ENCODE results near the gene ITGB2.

ITGB2 gene

GRCh38 chr21:44856131-44856530 lies 64.6 kb downstream of the ITGB2 start:
- no peak for TF ChIP-seq CTCF (conservative IDR thresholded peaks at IDR 0.05)
- H3K27ac ChIP-seq, result no peak overlapping the region

- no peak for TF ChIP-seq CTCF (conservative IDR thresholded peaks at IDR 0.05)
- no peak overlapping the region for H3K27ac ChIP-seq
Measured at GRCh38 chr21:44855572-44855971, 65.1 kb downstream of the ITGB2 start.

DNA sequence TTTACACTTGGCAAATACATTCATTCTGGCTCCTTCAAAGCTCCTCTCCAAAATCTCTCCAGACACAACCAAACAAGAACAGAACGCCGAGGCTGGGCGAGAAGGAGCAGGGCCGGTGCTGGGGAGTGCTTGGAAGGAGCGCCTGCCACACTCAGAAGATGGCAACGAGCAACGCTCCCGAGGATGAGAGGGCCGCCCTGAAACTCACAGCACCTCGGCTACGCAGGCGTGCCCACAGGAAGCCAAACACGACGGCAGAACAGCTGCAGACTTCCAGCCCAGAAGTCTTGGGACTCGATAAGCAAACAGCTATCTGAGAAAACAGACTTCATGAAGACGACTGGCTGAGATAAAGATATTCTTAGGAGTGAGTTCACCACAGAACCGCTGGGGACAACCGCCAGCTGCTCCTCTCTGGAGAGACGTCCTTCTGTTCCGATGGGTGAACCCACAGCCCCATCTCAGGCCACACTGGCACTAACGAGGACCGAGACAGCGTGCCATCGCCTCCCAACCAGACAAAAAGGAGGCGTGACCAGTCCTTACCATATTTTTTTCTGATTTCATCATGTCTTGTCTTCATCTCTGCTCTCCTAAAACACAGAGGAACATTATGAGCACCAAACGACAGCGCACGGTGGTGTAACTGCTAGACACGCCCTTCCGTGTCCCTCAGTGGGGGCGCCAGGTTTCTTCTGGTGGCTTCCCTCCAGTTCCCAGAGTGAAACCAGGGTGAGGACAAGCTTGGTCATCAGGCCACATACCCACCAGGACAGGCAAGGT lies 65.8 kb downstream of the ITGB2 start:
- no peak for TF ChIP-seq CTCF (conservative IDR thresholded peaks at IDR 0.05)
- no peak overlapping the region for H3K27ac ChIP-seq

GRCh38 chr21:44854391-44854663 lies 66.4 kb downstream of the ITGB2 start:
- H3K27ac ChIP-seq, result no peak overlapping the region
- TF ChIP-seq CTCF (conservative IDR thresholded peaks at IDR 0.05), result no peak

- H3K27ac ChIP-seq, result no peak overlapping the region
Measured at GRCh38 chr21:44853601-44854390, 66.9 kb downstream of the ITGB2 start.

DNA sequence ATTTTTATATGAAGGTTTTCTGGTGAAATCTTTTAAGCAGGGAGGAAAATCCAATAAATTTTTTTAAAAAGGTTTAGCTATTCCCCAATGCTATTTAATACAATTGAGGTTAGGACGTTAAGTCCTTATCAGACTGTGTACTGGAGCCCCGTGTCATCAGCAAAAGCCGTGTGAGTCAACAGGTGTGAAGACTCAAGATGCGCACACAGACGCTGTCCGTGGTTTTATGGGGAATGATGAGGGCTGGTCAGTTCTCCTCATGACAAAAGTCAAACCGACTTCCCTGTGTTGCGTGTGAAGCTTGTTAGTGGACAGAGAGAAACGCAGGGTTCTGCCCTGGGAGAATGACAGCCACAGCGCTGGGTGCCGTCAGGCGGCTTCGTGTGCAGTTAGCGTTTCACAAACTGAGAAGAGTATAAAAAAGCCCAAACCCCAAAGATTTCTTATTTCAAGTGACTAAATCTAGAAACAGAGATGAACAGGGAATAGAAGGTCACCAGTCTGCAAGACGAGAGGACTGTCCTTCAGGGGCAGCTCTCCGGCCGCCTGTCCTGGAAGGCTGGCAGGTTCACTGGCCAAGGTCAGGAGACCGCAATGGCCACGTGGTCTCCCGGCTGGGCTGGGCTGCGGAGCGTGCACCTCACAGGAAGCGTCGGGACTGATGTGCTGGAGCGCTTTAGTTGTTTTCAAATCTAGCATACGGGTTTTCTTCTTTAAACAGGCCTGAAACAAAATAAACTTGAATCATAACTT lies 69.6 kb downstream of the ITGB2 start:
- H3K27ac ChIP-seq, result no peak overlapping the region
- TF ChIP-seq CTCF (conservative IDR thresholded peaks at IDR 0.05), result no peak

More at GRCh38 chr21:44853601-44854390, 66.9 kb downstream of the ITGB2 start:
- no peak for TF ChIP-seq CTCF (conservative IDR thresholded peaks at IDR 0.05)

GRCh38 chr21:44850208-44850800 lies 70.4 kb downstream of the ITGB2 start:
- no peak for TF ChIP-seq CTCF (conservative IDR thresholded peaks at IDR 0.05)
- H3K27ac ChIP-seq, result peak overlapping the region; percentile 21; the same call in 1 of the 2 replicates
